HEK293 (cell line): Measurements from ENCODE around the gene GDF9.
A peak's percentile ranks its signal among the peaks of the same experiment; 100 is the strongest.

ENCODE experiments used
- ATF2 ChIP-seq: fragments of 450-650 bp; formaldehyde crosslinking; IDR thresholded peaks from 2 replicates; pipeline ENCODE4 v1.5.1; 2016; ENCODE audit warnings: missing biosample characterization, missing genetic modification characterization, low read depth
- BCL11B ChIP-seq: fragments of 450-650 bp; formaldehyde crosslinking; IDR thresholded peaks from 2 replicates; pipeline ENCODE4 v1.5.1; 2016; ENCODE audit warnings: low read depth, missing biosample characterization, missing genetic modification characterization
- PRDM1 ChIP-seq: fragments of 450-650 bp; formaldehyde crosslinking; IDR thresholded peaks from 2 replicates; pipeline ENCODE4; 2016; ENCODE audit warnings: missing biosample characterization, missing genetic modification characterization
- PRDM4 ChIP-seq: fragments of 450-650 bp; formaldehyde crosslinking; IDR thresholded peaks from 2 replicates; pipeline ENCODE4 v1.5.1; 2017; ENCODE audit warnings: missing biosample characterization, missing genetic modification characterization
- PRDM6 ChIP-seq: fragments of 450-650 bp; formaldehyde crosslinking; IDR thresholded peaks from 2 replicates; pipeline ENCODE4 v1.5.1; 2017; ENCODE audit warnings: missing biosample characterization, missing genetic modification characterization
- SP2 ChIP-seq: fragments of 450-650 bp; formaldehyde crosslinking; IDR thresholded peaks from 2 replicates; pipeline ENCODE4 v1.5.1; 2016; ENCODE audit warnings: missing biosample characterization, missing genetic modification characterization
- ZBTB1 ChIP-seq: fragments of 450-650 bp; formaldehyde crosslinking; IDR thresholded peaks from 2 replicates; pipeline ENCODE4 v1.5.1; 2016; ENCODE audit warnings: missing biosample characterization, missing genetic modification characterization
- ZBTB11 ChIP-seq: fragments of 450-650 bp; formaldehyde crosslinking; conservative IDR thresholded peaks from 2 replicates; pipeline ENCODE4 v1.5.1; 2016; ENCODE audit warnings: low read depth, missing biosample characterization, missing genetic modification characterization
- ZBTB17 ChIP-seq: fragments of 450-650 bp; formaldehyde crosslinking; IDR thresholded peaks from 2 replicates; pipeline ENCODE4 v1.5.1; 2016; ENCODE audit warnings: missing biosample characterization, missing genetic modification characterization
- ZBTB7A ChIP-seq: fragments of 450-650 bp; formaldehyde crosslinking; IDR thresholded peaks from 2 replicates; pipeline ENCODE4 v1.5.1; 2016; ENCODE audit warnings: low read depth, missing biosample characterization, missing genetic modification characterization
- ZFP69B ChIP-seq: fragments of 450-650 bp; formaldehyde crosslinking; IDR thresholded peaks from 2 replicates; pipeline ENCODE4 v1.5.1; 2016; ENCODE audit warnings: missing biosample characterization, missing genetic modification characterization
- ZNF10 ChIP-seq: fragments of 450-650 bp; formaldehyde crosslinking; IDR thresholded peaks from 2 replicates; pipeline ENCODE4 v1.5.1; 2017; ENCODE audit warnings: missing biosample characterization, missing genetic modification characterization
- ZNF274 ChIP-seq, 2 experiments: fragments of 200-500 bp in 1 of 2; fragments of 450-650 bp in 1 of 2; sonication (Bioruptor generic) in 1 of 2; formaldehyde crosslinking in 1 of 2; IDR thresholded peaks; 2 replicates each; pipeline versions ENCODE4 v1.5.1 to v1.6.1; 2014 to 2016; ENCODE audit warnings: borderline replicate concordance in 1 of 2, inconsistent platforms in 1 of 2, low read length in 1 of 2, missing biosample characterization in 1 of 2, missing genetic modification characterization in 1 of 2
- ZNF324 ChIP-seq: fragments of 450-650 bp; formaldehyde crosslinking; IDR thresholded peaks from 2 replicates; pipeline ENCODE4 v1.5.1; 2016; ENCODE audit warnings: missing biosample characterization, missing genetic modification characterization
- ZNF473 ChIP-seq: fragments of 450-650 bp; formaldehyde crosslinking; IDR thresholded peaks from 2 replicates; pipeline ENCODE4 v1.5.1; 2017; ENCODE audit warnings: missing biosample characterization, missing genetic modification characterization
- ZNF48 ChIP-seq: fragments of 450-650 bp; formaldehyde crosslinking; IDR thresholded peaks from 2 replicates; pipeline ENCODE4 v1.5.1; 2016; ENCODE audit warnings: missing biosample characterization, missing genetic modification characterization
- ZNF510 ChIP-seq: fragments of 450-650 bp; formaldehyde crosslinking; IDR thresholded peaks from 2 replicates; pipeline ENCODE4 v1.5.1; 2018; ENCODE audit warnings: mild to moderate bottlenecking, missing genetic modification characterization, missing biosample characterization; ENCODE audit not compliant: insufficient replicate concordance
- ZNF548 ChIP-seq: fragments of 450-650 bp; formaldehyde crosslinking; IDR thresholded peaks from 2 replicates; pipeline ENCODE4 v1.5.1; 2016; ENCODE audit warnings: missing biosample characterization, missing genetic modification characterization
- ZNF549 ChIP-seq: fragments of 450-650 bp; IDR thresholded peaks from 2 replicates; pipeline ENCODE4 v1.5.1; 2018; ENCODE audit warnings: missing biosample characterization, missing genetic modification characterization, mild to moderate bottlenecking, inconsistent platforms, moderate library complexity
- ZNF555 ChIP-seq: fragments of 450-650 bp; formaldehyde crosslinking; conservative IDR thresholded peaks from 2 replicates; pipeline ENCODE4 v1.5.1; 2017; ENCODE audit warnings: missing biosample characterization, mild to moderate bottlenecking, missing genetic modification characterization, inconsistent platforms
- ZNF580 ChIP-seq: fragments of 450-650 bp; formaldehyde crosslinking; IDR thresholded peaks from 2 replicates; pipeline ENCODE4 v1.5.1; 2016; ENCODE audit warnings: missing biosample characterization, missing genetic modification characterization
- ZNF585B ChIP-seq: fragments of 450-650 bp; formaldehyde crosslinking; IDR thresholded peaks from 2 replicates; pipeline ENCODE4 v1.5.1; 2016; ENCODE audit warnings: missing biosample characterization, missing genetic modification characterization
- ZNF610 ChIP-seq: fragments of 450-650 bp; formaldehyde crosslinking; IDR thresholded peaks from 2 replicates; pipeline ENCODE4 v1.5.1; 2016; ENCODE audit warnings: missing biosample characterization, missing genetic modification characterization, borderline replicate concordance
- ZNF621 ChIP-seq: fragments of 450-650 bp; formaldehyde crosslinking; IDR thresholded peaks from 2 replicates; pipeline ENCODE4 v1.5.1; 2017; ENCODE audit warnings: missing biosample characterization, missing genetic modification characterization
- ZNF692 ChIP-seq: fragments of 450-650 bp; formaldehyde crosslinking; IDR thresholded peaks from 2 replicates; pipeline ENCODE4 v1.5.1; 2016; ENCODE audit warnings: missing biosample characterization, missing genetic modification characterization
- ZSCAN16 ChIP-seq: fragments of 450-650 bp; formaldehyde crosslinking; IDR thresholded peaks from 2 replicates; pipeline ENCODE4 v1.5.1; 2016; ENCODE audit warnings: missing biosample characterization, missing genetic modification characterization
- ZSCAN23 ChIP-seq: fragments of 450-650 bp; formaldehyde crosslinking; IDR thresholded peaks from 2 replicates; pipeline ENCODE4 v1.5.1; 2016; ENCODE audit warnings: missing biosample characterization, missing genetic modification characterization

GDF9 gene

GRCh38 chr5:132815454-132815853 lies 50.8 kb downstream of the GDF9 start (continued):
- TF ChIP-seq ZNF621 (tag by site-specific recombination) (no peak), ATF2 (peak; percentile 75), ZBTB11 (tag by site-specific recombination) (no peak), ZFP69B (tag by site-specific recombination) (0 out of 2 replicates have a peak, but pooled peaks have one; percentile 16), ZNF548 (tag by site-specific recombination) (no peak), ZNF549 (tag by site-specific recombination) (no peak), BCL11B (tag by site-specific recombination) (0 out of 2 replicates have a peak, but pooled peaks have one; percentile 37), PRDM1 (tag by site-specific recombination) (0 out of 2 replicates have a peak, but pooled peaks have one; percentile 24), ZBTB1 (no peak), ZNF692 (0 out of 2 replicates have a peak, but pooled peaks have one; percentile 13), ZSCAN16 (tag by site-specific recombination) (no peak), PRDM6 (tag by site-specific recombination) (peak; percentile 86), PRDM4 (tag by site-specific recombination) (no peak), ZNF48 (tag by site-specific recombination) (no peak), ZNF610 (tag by site-specific recombination) (no peak), ZNF580 (tag by site-specific recombination) (no peak), ZBTB7A (tag by site-specific recombination) (no peak), ZNF10 (tag by site-specific recombination) (peak; percentile 96), ZNF473 (tag by site-specific recombination) (no peak), ZBTB17 (tag by site-specific recombination) (peak; percentile 39; the same call in 1 of the 2 replicates), ZNF555 (no peak), ZNF274 (IDR thresholded peaks at IDR 0.05; ENCODE audit: low read length) (no peak), ZNF274 (tag by site-specific recombination; IDR thresholded peaks at IDR 0.05; ENCODE audit: borderline replicate concordance) (no peak), ZNF510 (tag by site-specific recombination) (no peak), SP2 (no peak), ZNF585B (no peak), ZSCAN23 (tag by site-specific recombination) (no peak), ZNF324 (tag by site-specific recombination) (no peak)
